GM18499 (cell line): ENCODE results near the gene SLAMF9.

ENCODE experiments used
- ATAC-seq: cut with Tn5 transposase; IDR thresholded peaks from one replicate; pipeline ENCODE4 v1.9.1; 2021; ENCODE audit warnings: moderate number of reproducible peaks; ENCODE audit not compliant: insufficient read depth, unreplicated experiment

The SLAMF9 gene

GRCh38 chr1:159953536-159954515 lies at the start of gene SLAMF9:
Gene SLAMF9 (minus strand): TSS chr1:159954237. CDS start chr1:159954137, 100 bp downstream.
- no peak for ATAC-seq

- no peak for ATAC-seq
Observed at GRCh38 chr1:160001440-160001839, 47.4 kb upstream of the SLAMF9 start.

- ATAC-seq: no peak
Observed at GRCh38 chr1:159999204-159999603, 45.2 kb upstream of the SLAMF9 start.

GRCh38 chr1:159996653-159997052 lies 42.6 kb upstream of the SLAMF9 start:
- no peak for ATAC-seq

- ATAC-seq: no peak
Observed at GRCh38 chr1:159994896-159995295, 40.9 kb upstream of the SLAMF9 start.

GRCh38 chr1:159993911-159994310 lies 39.9 kb upstream of the SLAMF9 start:
- no peak for ATAC-seq

GRCh38 chr1:159992161-159992560 lies 38.1 kb upstream of the SLAMF9 start:
- ATAC-seq: no peak

GRCh38 chr1:159991513-159991912 lies 37.5 kb upstream of the SLAMF9 start:
- ATAC-seq: no peak

GRCh38 chr1:159990005-159990404 lies 36.0 kb upstream of the SLAMF9 start:
- no peak for ATAC-seq

- ATAC-seq: no peak
Observed at GRCh38 chr1:159989581-159989980, 35.5 kb upstream of the SLAMF9 start.

- ATAC-seq: no peak
Observed at GRCh38 chr1:159988006-159988405, 34.0 kb upstream of the SLAMF9 start.

GRCh38 chr1:159987186-159987585 lies 33.1 kb upstream of the SLAMF9 start:
- ATAC-seq: no peak

- ATAC-seq: no peak
Observed at GRCh38 chr1:159986531-159986930, 32.5 kb upstream of the SLAMF9 start.

- no peak for ATAC-seq
Observed at GRCh38 chr1:159986093-159986492, 32.1 kb upstream of the SLAMF9 start.

GRCh38 chr1:159985473-159985872 lies 31.4 kb upstream of the SLAMF9 start:
- no peak for ATAC-seq

GRCh38 chr1:159983681-159984080 lies 29.6 kb upstream of the SLAMF9 start:
- ATAC-seq: no peak

- ATAC-seq: no peak
Observed at GRCh38 chr1:159982280-159982679, 28.2 kb upstream of the SLAMF9 start.

GRCh38 chr1:159981351-159982055 lies 27.5 kb upstream of the SLAMF9 start:
- ATAC-seq: no peak

- no peak for ATAC-seq
Observed at GRCh38 chr1:159980786-159981185, 26.7 kb upstream of the SLAMF9 start.

GRCh38 chr1:159980076-159980475 lies 26.0 kb upstream of the SLAMF9 start:
- no peak for ATAC-seq

- ATAC-seq: no peak
Observed at GRCh38 chr1:159979257-159979656, 25.2 kb upstream of the SLAMF9 start.

GRCh38 chr1:159978107-159978398 lies 24.0 kb upstream of the SLAMF9 start:
- ATAC-seq: no peak
